Measurements from ENCODE around the gene HNRNPA2B1.

HNRNPA2B1 gene

DNA sequence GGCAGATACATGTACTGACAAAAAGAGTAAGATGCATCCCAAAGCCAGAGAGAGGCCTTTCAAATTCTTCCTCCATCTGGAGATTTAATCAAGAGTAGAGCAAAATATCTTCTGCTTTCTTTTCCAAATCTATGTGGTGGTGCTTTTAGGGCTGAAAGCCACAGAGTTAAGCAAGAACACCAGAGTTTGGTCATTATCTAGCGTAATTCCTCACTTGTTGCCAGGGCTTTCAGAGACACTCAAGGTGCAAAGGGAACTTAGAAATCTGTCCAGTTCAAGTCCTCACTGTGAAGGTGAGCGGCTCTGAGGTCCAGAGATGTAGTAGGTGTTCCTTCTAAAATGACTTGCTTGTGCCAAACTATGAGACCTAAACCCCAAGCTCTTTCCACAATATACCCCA lies 59.5 kb downstream of the HNRNPA2B1 start:
- no peak for DNase-seq

DNA sequence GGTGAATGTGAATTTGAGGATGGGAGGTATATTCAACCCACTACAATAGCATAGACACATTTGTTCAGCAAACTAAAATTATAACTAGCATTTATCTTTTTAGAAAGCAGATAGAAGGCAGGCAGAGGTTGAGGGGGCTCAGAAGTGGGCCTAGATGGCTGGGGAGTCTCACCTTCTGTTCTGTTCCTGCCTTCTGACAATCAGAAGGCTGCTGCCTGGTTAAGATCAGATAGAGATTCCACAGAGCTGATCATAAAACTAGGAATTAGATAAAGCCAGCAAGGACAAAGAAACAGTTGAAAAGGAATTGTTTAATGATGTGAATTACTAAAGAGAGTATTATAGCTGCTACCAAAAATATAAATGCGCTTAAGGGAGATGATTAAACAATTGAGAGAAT lies 60.2 kb downstream of the HNRNPA2B1 start:
- DNase-seq = no peak

All from NCI-H2171 (cell line).